ENCODE results near the gene FAT3. TPM values are rescaled to one million over a fixed set of nuclear protein-coding genes. Genes with fewer than 3 reads are reported as not detected.

The FAT3 gene
- total and polyA plus RNA-seq, 2 of the 13 experiments (the other 11 are each of a cell fraction or from before 2014, with no cell fraction given): not detected

DNA sequence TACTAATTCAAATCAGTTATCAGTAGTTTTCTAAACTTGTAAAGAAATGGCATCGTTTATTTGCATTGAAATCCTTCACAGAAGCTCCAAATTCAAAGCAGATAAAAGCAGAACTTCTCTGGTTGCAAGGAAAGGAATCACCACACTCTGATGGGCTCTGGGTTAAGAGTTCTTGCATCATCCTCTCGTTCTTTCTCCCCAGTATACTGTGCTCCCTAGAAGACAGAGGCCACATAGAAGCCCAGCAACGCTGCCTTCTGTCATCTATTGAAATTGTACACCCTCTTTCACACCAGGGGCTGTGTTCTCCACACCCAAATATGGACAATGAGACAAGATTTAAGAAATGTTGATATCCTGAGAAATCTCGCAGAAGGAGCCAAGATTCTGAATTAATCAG, 29.3 kb downstream of the FAT3 start (continued):
- TF ChIP-seq ZNF550 (CRISPR knock-in tag; IDR thresholded peaks at IDR 0.05; ENCODE audit: borderline replicate concordance): no peak
- no peak for TF ChIP-seq RNF2 (conservative IDR thresholded peaks at IDR 0.05; ENCODE audit: low read depth)

DNA sequence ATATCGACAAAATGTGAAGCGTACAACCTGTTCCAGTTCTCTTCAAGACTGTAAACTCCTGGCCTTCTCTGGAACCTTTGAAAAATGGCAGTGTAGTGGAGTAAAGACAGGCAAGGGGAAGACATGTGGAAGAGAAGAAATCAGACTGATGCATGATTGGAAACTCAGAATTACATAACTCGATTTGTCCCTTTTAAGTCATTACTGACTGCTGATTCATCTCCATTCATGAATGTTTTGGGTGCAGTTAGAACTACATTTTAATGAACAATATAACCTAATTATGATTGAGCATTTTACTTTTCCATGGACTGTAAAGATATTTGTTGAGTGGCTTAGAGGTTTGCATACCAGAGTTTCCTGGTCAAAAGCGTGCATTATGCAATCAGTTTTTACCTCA, 32.9 kb downstream of the FAT3 start:
- TF ChIP-seq ZBTB20 (CRISPR knock-in tag; IDR thresholded peaks at IDR 0.05; ENCODE audit: borderline replicate concordance, low read depth) (no peak), YEATS2 (CRISPR knock-in tag; IDR thresholded peaks at IDR 0.05; ENCODE audit: borderline replicate concordance) (no peak), PCBP1 (IDR thresholded peaks at IDR 0.05; ENCODE audit: borderline replicate concordance, low read depth, low read length) (no peak), POGZ (CRISPR knock-in tag; IDR thresholded peaks at IDR 0.05) (no peak)
- TF ChIP-seq, protein P1, sequence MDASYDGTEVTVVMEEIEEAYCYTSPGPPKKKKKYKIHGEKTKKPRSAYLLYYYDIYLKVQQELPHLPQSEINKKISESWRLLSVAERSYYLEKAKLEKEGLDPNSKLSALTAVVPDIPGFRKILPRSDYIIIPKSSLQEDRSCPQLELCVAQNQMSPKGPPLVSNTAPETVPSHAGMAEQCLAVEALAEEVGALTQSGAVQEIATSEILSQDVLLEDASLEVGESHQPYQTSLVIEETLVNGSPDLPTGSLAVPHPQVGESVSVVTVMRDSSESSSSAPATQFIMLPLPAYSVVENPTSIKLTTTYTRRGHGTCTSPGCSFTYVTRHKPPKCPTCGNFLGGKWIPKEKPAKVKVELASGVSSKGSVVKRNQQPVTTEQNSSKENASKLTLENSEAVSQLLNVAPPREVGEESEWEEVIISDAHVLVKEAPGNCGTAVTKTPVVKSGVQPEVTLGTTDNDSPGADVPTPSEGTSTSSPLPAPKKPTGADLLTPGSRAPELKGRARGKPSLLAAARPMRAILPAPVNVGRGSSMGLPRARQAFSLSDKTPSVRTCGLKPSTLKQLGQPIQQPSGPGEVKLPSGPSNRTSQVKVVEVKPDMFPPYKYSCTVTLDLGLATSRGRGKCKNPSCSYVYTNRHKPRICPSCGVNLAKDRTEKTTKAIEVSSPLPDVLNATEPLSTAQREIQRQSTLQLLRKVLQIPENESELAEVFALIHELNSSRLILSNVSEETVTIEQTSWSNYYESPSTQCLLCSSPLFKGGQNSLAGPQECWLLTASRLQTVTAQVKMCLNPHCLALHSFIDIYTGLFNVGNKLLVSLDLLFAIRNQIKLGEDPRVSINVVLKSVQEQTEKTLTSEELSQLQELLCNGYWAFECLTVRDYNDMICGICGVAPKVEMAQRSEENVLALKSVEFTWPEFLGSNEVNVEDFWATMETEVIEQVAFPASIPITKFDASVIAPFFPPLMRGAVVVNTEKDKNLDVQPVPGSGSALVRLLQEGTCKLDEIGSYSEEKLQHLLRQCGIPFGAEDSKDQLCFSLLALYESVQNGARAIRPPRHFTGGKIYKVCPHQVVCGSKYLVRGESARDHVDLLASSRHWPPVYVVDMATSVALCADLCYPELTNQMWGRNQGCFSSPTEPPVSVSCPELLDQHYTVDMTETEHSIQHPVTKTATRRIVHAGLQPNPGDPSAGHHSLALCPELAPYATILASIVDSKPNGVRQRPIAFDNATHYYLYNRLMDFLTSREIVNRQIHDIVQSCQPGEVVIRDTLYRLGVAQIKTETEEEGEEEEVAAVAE (CRISPR knock-in tag; IDR thresholded peaks at IDR 0.05; ENCODE audit: borderline replicate concordance): no peak
- TF ChIP-seq, protein P2, sequence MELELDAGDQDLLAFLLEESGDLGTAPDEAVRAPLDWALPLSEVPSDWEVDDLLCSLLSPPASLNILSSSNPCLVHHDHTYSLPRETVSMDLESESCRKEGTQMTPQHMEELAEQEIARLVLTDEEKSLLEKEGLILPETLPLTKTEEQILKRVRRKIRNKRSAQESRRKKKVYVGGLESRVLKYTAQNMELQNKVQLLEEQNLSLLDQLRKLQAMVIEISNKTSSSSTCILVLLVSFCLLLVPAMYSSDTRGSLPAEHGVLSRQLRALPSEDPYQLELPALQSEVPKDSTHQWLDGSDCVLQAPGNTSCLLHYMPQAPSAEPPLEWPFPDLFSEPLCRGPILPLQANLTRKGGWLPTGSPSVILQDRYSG (CRISPR knock-in tag; IDR thresholded peaks at IDR 0.05): no peak
- TF ChIP-seq, protein P3, sequence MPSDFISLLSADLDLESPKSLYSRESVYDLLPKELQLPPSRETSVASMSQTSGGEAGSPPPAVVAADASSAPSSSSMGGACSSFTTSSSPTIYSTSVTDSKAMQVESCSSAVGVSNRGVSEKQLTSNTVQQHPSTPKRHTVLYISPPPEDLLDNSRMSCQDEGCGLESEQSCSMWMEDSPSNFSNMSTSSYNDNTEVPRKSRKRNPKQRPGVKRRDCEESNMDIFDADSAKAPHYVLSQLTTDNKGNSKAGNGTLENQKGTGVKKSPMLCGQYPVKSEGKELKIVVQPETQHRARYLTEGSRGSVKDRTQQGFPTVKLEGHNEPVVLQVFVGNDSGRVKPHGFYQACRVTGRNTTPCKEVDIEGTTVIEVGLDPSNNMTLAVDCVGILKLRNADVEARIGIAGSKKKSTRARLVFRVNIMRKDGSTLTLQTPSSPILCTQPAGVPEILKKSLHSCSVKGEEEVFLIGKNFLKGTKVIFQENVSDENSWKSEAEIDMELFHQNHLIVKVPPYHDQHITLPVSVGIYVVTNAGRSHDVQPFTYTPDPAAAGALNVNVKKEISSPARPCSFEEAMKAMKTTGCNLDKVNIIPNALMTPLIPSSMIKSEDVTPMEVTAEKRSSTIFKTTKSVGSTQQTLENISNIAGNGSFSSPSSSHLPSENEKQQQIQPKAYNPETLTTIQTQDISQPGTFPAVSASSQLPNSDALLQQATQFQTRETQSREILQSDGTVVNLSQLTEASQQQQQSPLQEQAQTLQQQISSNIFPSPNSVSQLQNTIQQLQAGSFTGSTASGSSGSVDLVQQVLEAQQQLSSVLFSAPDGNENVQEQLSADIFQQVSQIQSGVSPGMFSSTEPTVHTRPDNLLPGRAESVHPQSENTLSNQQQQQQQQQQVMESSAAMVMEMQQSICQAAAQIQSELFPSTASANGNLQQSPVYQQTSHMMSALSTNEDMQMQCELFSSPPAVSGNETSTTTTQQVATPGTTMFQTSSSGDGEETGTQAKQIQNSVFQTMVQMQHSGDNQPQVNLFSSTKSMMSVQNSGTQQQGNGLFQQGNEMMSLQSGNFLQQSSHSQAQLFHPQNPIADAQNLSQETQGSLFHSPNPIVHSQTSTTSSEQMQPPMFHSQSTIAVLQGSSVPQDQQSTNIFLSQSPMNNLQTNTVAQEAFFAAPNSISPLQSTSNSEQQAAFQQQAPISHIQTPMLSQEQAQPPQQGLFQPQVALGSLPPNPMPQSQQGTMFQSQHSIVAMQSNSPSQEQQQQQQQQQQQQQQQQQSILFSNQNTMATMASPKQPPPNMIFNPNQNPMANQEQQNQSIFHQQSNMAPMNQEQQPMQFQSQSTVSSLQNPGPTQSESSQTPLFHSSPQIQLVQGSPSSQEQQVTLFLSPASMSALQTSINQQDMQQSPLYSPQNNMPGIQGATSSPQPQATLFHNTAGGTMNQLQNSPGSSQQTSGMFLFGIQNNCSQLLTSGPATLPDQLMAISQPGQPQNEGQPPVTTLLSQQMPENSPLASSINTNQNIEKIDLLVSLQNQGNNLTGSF (CRISPR knock-in tag; IDR thresholded peaks at IDR 0.05): no peak
- no peaks in the 10 kb centered on the region for H3K9me3 ChIP-seq (ENCODE audit: low read length)
- no peak overlapping the region for H3K9ac ChIP-seq (ENCODE audit: insufficient read depth, low read depth, low read length)
- no peak overlapping the region for H3K4me3 ChIP-seq (replicated peaks in 1 of 3; ENCODE audit: insufficient read depth in 1 of 3, low read depth in 2 of 3, low read length in 3 of 3)
- no peak overlapping the region for H2AFZ ChIP-seq (ENCODE audit: low read length)
- ChIA-PET CTCF (ENCODE audit: low intra/inter-chr PET ratio, low total read pairs) (no interaction called here), POLR2A (no interaction called here)
- DNase-seq (ENCODE audit: low spot score) (no peak), ATAC-seq (no peak), FAIRE-seq (no peak)
- intact Hi-C loops (cut with micrococcal nuclease; ENCODE audit: unreplicated experiment): no loop called here
- in situ Hi-C loops (cut with HindIII; ENCODE audit: extremely low pct_ligation_motif_present, low pct_unique_long_range_greater_than_20kb): no loop called here
- 10% methylated on average over 4 of the region's 4 CpGs for WGBS (ENCODE audit: low lambda C conversion rate)
- no TSS peak for BruUV-seq (replicated peaks)
- no peaks in the 10 kb centered on the region for H3K79me2 ChIP-seq (ENCODE audit: insufficient read depth, low read length)
- H3K27ac ChIP-seq (ENCODE audit: extremely low read length, insufficient read depth, low read length): no peak overlapping the region
- H3K4me1 ChIP-seq (ENCODE audit: insufficient read depth, low read length): no peaks in the 10 kb centered on the region
- no peak overlapping the region for H3K4me2 ChIP-seq (ENCODE audit: low read depth, low read length)
- no peaks in the 10 kb centered on the region for H4K20me1 ChIP-seq (ENCODE audit: insufficient read depth, low read length)
- no peaks in the 10 kb centered on the region for H3K27me3 ChIP-seq (ENCODE audit: control insufficient read depth in 1 of 2, insufficient read depth in 2 of 2, low read length in 2 of 2)
- no peaks in the 10 kb centered on the region for H3K36me3 ChIP-seq (replicated peaks in 1 of 2; ENCODE audit: control insufficient read depth in 1 of 2, insufficient read depth in 2 of 2, low read length in 2 of 2)
